Prostate gland (tissue), 2 donors: ENCODE results near the gene TFEB.

Source experiments
- CTCF ChIP-seq, 4 experiments: fragments of 200-600 bp in 2 of 4; fragments of 450-650 bp in 2 of 4; sonication (generic) in 2 of 4; IDR thresholded peaks; 1 replicate in 3 of 4; 2 replicates in 1 of 4; pipeline ENCODE4 v1.5.1; 2016 to 2019; ENCODE audit warnings: antibody characterized with exemption in 4 of 4, mild to moderate bottlenecking in 2 of 4, moderate library complexity in 2 of 4
- POLR2A ChIP-seq: fragments of 450-650 bp; IDR thresholded peaks from one replicate; pipeline ENCODE4 v1.6.1; 2016; ENCODE audit warnings: antibody characterized with exemption, mild to moderate bottlenecking

- TF ChIP-seq CTCF (IDR thresholded peaks at IDR 0.05) (no peak), POLR2A (no peak)
Measured at GRCh38 chr6:41739041-41739440, 3.6 kb upstream of the TFEB start.
